Esophagus squamous epithelium (tissue), 5 donors: ENCODE data around the gene ITGB4. TPM values are rescaled to one million over a fixed set of nuclear protein-coding genes. Genes with fewer than 3 reads are reported as not detected.

Experiments
- DNase-seq: peaks from one replicate; lab custom pipeline; 2025; lab: John Stamatoyannopoulos, UW
- H3K27ac ChIP-seq, 4 donors: fragments of 200-600 bp; sonication (generic); one replicate each; pipeline ENCODE4 v1.5.1; 2016 to 2019; ENCODE audit warnings: mild to moderate bottlenecking in 1 of 4
- H3K27me3 ChIP-seq, 4 donors: fragments of 200-600 bp; sonication (generic); 1 replicate in 3 of 4; 2 replicates in 1 of 4; pipeline versions ENCODE4 v1.5.1 to v1.6.0; 2017 to 2021; ENCODE audit warnings: antibody characterized with exemption in 1 of 4
- H3K36me3 ChIP-seq, 3 donors: fragments of 200-600 bp; sonication (generic); one replicate each; pipeline ENCODE4 v1.5.1; 2016 to 2019
- H3K4me1 ChIP-seq, 3 donors: fragments of 200-600 bp; sonication (generic); one replicate each; pipeline ENCODE4 v1.5.1; 2017 to 2019
- H3K4me3 ChIP-seq, 4 donors: fragments of 200-600 bp; sonication (generic); 1 replicate in 3 of 4; 2 replicates in 1 of 4; pipeline ENCODE4 v1.5.1; 2016 to 2019; ENCODE audit warnings: mild to moderate bottlenecking in 2 of 4, moderate library complexity in 1 of 4
- H3K9me3 ChIP-seq, 3 donors: fragments of 200-600 bp; sonication (generic); one replicate each; pipeline ENCODE4 v1.5.1; 2016 to 2019
- POLR2A ChIP-seq, 4 donors: fragments of 450-650 bp; IDR thresholded peaks; one replicate each; pipeline ENCODE4 v1.6.1; 2017; ENCODE audit warnings: antibody characterized with exemption in 4 of 4, mild to moderate bottlenecking in 4 of 4, moderate library complexity in 3 of 4
- WGBS, 2 donors: methylation state at CpG; one replicate each; pipeline ENCODE4 v1.1.5; 2018; 5-methylcytosine and 5-hydroxymethylcytosine counted together
- intact Hi-C: fragments of 100-400 bp; cut with DNase I; formaldehyde crosslinking; loops from one replicate; pipeline ENCODE4 v1.15.0; 2022
- total RNA-seq, 4 donors: library from RNA; depleted of rRNA; stranded (reverse); fragments of >200 nt; gene quantifications; one replicate each; pipeline ENCODE4 v1.1.0, GENCODE V29; 2016
- TF ChIP-seq, protein P1 (sequence below), 6 experiments: fragments of 450-650 bp in 4 of 6; fragments of 200-600 bp in 2 of 6; sonication (generic) in 2 of 6; IDR thresholded peaks; one replicate each; pipeline ENCODE4 v1.5.1; 2016 to 2019; ENCODE audit warnings: antibody characterized with exemption in 6 of 6, mild to moderate bottlenecking in 4 of 6, moderate library complexity in 4 of 6
- donor health status: DM: yes; HTN: yes; CAD: no.

The ITGB4 gene
- total RNA-seq, 4 donors from 2014 or later, result 60.6 to 115 (median 82.3) TPM

DNA sequence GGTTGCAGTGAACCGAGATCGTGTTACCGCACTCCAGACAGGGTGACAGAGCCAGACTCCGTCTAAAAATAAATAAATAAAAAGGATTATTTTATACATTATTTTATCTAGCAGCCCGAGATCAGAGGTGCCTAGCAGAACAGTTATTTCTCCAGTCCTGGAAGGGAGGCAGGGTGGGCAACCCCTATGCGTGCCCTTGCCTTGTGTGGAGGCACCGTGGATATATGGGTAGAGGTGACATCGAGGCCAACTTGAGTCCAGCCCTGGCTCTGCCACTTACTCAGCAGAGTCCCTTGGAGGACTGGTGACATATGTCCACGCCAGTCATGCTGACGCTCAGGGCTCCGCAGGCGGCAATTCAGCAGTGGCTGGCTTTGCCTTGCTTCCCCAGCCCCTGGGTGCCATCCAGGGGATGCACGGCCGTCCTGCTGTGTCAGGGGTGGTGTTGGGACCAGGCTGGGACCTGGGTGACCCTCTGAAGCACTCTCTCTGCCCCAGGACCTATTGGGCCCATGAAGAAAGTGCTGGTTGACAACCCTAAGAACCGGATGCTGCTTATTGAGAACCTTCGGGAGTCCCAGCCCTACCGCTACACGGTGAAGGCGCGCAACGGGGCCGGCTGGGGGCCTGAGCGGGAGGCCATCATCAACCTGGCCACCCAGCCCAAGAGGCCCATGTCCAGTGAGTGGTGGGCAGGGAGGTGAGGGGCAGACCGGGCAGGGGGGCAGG lies 30.6 kb downstream of the ITGB4 start:
- intact Hi-C loops, result loop anchor here (5.0 to 10.0 kb wide), 3 partner anchors 80 to 247 kb away; partner anchors contain the start of gene SMIM5
- Histone ChIP-seq H3K4me1 (peaks cover 12 to 58% (median 12%) of the 10 kb centered on the region in 3 donors), H3K4me3 (no peak overlapping the region), H3K27me3 (no peaks in the 10 kb centered on the region), H3K9me3 (no peaks in the 10 kb centered on the region), H3K36me3 (peaks cover 0 to 96% (median 35%) of the 10 kb centered on the region in 3 donors), H3K27ac (no peak overlapping the region)
- TF ChIP-seq POLR2A (IDR thresholded peaks at IDR 0.05), result no peak
- TF ChIP-seq, protein P1, sequence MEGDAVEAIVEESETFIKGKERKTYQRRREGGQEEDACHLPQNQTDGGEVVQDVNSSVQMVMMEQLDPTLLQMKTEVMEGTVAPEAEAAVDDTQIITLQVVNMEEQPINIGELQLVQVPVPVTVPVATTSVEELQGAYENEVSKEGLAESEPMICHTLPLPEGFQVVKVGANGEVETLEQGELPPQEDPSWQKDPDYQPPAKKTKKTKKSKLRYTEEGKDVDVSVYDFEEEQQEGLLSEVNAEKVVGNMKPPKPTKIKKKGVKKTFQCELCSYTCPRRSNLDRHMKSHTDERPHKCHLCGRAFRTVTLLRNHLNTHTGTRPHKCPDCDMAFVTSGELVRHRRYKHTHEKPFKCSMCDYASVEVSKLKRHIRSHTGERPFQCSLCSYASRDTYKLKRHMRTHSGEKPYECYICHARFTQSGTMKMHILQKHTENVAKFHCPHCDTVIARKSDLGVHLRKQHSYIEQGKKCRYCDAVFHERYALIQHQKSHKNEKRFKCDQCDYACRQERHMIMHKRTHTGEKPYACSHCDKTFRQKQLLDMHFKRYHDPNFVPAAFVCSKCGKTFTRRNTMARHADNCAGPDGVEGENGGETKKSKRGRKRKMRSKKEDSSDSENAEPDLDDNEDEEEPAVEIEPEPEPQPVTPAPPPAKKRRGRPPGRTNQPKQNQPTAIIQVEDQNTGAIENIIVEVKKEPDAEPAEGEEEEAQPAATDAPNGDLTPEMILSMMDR (IDR thresholded peaks at IDR 0.05), result no peak
- WGBS, 2 donors, result 73 to 77% methylated on average over 7 to 13 of the region's 24 CpGs
- DNase-seq, result no peak

DNA sequence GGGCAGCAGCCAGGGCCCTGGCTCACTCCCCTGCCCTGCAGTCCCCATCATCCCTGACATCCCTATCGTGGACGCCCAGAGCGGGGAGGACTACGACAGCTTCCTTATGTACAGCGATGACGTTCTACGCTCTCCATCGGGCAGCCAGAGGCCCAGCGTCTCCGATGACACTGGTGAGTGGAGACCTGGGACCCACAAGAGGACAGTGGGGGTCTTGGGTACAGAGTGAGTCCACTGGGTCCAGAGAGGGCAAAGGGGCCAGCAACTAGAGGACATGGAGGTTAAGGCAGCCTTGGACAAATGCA lies 31.1 kb downstream of the ITGB4 start:
- peaks cover 12 to 53% (median 12%) of the 10 kb centered on the region in 3 donors for H3K4me1 ChIP-seq
- H3K27ac ChIP-seq, result no peak overlapping the region
- no peak overlapping the region for H3K4me3 ChIP-seq
- no peaks in the 10 kb centered on the region for H3K27me3 ChIP-seq
- TF ChIP-seq, protein P1 (IDR thresholded peaks at IDR 0.05), result no peak
- no peak for TF ChIP-seq POLR2A (IDR thresholded peaks at IDR 0.05)
- intact Hi-C loops, result loop anchor here (5.0 to 10.0 kb wide), 3 partner anchors 80 to 248 kb away; partner anchors contain the start of gene SMIM5
- no peak for DNase-seq
- WGBS, 2 donors, result 95% methylated on average over 6 of the region's 10 CpGs; no CpG with 5 or more reads in 1 of the 2 donors
- H3K9me3 ChIP-seq, result no peaks in the 10 kb centered on the region
- peaks cover 2 to 97% (median 39%) of the 10 kb centered on the region in 3 donors for H3K36me3 ChIP-seq

DNA sequence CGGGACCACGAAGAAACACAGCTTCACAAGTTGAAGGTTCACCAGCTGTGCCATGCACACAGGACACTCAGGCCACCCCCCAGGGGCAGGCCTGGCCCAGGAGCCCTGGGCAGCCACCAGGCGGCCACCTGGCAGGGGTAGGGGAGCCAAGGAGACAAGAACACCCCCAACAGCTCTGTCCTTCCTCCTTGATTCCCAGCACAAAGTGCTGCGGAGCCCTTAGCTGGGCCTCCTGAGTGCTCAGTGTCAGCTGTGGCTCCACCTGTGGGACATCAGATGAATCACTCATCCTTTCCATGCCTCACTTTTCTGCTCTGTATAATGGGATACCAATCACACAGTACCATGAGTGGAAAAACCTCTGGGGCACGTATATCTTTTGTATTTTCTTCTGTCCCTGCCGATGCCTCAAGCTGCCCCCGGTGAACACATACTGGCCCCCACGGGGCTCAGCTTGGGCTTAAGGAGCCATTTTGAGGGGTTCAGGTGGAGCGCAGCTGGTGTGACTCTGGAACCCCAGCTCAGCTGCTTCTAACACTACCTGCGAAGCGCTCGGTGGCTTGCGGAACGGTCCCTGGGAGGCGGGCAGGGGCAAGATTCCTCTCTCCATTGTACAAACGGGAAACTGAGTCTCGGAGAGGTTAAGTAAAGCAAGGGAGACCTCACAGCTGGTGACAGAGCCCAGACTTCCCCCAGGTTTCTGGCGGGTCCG lies 31.7 kb downstream of the ITGB4 start:
- H3K27ac ChIP-seq, result peak overlapping the region in 1 of 4 donors; percentile 41
- H3K36me3 ChIP-seq, result peaks cover 7 to 100% (median 45%) of the 10 kb centered on the region in 3 donors
- H3K27me3 ChIP-seq, result no peaks in the 10 kb centered on the region
- 74 to 77% methylated on average over 11 to 13 of the region's 19 CpGs for WGBS, 2 donors
- peaks cover 12 to 47% (median 12%) of the 10 kb centered on the region in 3 donors for H3K4me1 ChIP-seq
- H3K4me3 ChIP-seq, result peak overlapping the region; percentile 4 to 66 (median 40)
- intact Hi-C loops, result loop anchor here (5.0 to 10.0 kb wide), 3 partner anchors 81 to 248 kb away; partner anchors contain the start of gene SMIM5
- no peak for DNase-seq
- no peaks in the 10 kb centered on the region for H3K9me3 ChIP-seq
- TF ChIP-seq, protein P1 (IDR thresholded peaks at IDR 0.05), result no peak
- TF ChIP-seq POLR2A (IDR thresholded peaks at IDR 0.05), result no peak

DNA sequence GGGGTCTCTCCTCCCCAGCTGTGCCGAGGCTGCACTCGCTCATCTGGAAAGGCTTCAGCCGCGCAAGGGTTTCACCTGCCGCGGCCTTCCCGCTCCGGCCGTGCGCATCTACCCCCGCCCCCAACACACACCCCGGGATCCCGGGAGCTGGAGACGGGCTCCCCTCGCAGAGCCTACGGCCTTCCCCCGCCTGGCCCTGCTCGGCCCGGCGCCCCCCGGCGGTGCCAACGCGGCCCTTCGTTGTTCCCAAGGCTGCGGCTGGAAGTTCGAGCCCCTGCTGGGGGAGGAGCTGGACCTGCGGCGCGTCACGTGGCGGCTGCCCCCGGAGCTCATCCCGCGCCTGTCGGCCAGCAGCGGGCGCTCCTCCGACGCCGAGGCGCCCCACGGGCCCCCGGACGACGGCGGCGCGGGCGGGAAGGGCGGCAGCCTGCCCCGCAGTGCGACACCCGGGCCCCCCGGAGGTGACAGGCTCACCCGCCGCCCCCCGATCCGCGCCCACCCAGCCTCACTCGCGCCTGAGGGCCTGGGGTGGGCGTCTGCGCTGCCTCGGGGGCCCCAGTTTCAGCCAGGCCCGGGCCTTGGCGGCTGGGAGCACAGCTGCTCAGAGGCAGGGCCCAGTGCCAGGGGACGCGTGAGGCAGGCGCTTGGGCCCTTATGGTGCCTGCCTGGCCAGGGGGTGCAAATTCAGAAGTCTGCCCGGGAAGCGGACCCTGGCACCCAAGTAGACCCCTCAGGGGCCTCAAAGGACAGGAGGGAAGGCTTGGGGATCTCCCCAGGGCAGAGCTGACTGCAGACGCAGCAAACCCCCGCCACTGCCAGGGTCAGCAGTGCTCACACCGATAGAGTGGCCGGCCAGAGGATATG lies 32.5 kb downstream of the ITGB4 start:
- TF ChIP-seq, protein P1 (IDR thresholded peaks at IDR 0.05), result peak; percentile 11 to 50 (median 26)
- TF ChIP-seq POLR2A (IDR thresholded peaks at IDR 0.05), result no peak
- Histone ChIP-seq H3K4me1 (peaks cover 12 to 47% (median 12%) of the 10 kb centered on the region in 3 donors), H3K9me3 (no peaks in the 10 kb centered on the region), H3K27ac (peak overlapping the region in 2 of 4 donors; percentile 41 to 70), H3K36me3 (peaks cover 12 to 100% (median 46%) of the 10 kb centered on the region in 3 donors), H3K27me3 (no peaks in the 10 kb centered on the region), H3K4me3 (peak overlapping the region; percentile 4 to 66 (median 40))
- WGBS, 2 donors, result 60% methylated on average over 1 of the region's 76 CpGs; no CpG with 5 or more reads in 1 of the 2 donors
- intact Hi-C loops, result loop anchor here (5.0 to 10.0 kb wide), 3 partner anchors 81 to 249 kb away; partner anchors contain the start of gene SMIM5
- no peak for DNase-seq
